Activated T-cell treated with anti-CD3 and anti-CD28 coated beads, Interleukin-2, amount 50 U/mL, for 24 hours (primary cell): ENCODE data around the gene APOC1.
"Not testable (repeated sequence)": the region's sequence is repeated elsewhere in the genome, so short reads cannot be mapped to it uniquely, and the experiment has no call there.

Source experiments
- DNase-seq: peaks from one replicate; pipeline ENCODE4 v3.0.0-alpha.2; 2020
- H3K27ac Mint-ChIP-seq: 2 replicates; pipeline ENCODE4 v1.8.0; 2020; ENCODE audit warnings: mild to moderate bottlenecking, mixed read lengths
- H3K27me3 Mint-ChIP-seq: 2 replicates; pipeline ENCODE4 v1.8.0; 2020; ENCODE audit warnings: mixed read lengths
- H3K36me3 Mint-ChIP-seq: 2 replicates; pipeline ENCODE4 v1.8.0; 2020; ENCODE audit warnings: low read depth, mixed read lengths
- H3K4me1 Mint-ChIP-seq: 2 replicates; pipeline ENCODE4 v1.8.0; 2020; ENCODE audit warnings: low read depth, mixed read lengths
- H3K4me3 Mint-ChIP-seq: 2 replicates; pipeline ENCODE4 v1.8.0; 2020; ENCODE audit warnings: mild to moderate bottlenecking, moderate library complexity, mixed read lengths
- H3K9me3 Mint-ChIP-seq: 2 replicates; pipeline ENCODE4 v1.8.0; 2020; ENCODE audit warnings: mixed read lengths

The APOC1 gene

DNA sequence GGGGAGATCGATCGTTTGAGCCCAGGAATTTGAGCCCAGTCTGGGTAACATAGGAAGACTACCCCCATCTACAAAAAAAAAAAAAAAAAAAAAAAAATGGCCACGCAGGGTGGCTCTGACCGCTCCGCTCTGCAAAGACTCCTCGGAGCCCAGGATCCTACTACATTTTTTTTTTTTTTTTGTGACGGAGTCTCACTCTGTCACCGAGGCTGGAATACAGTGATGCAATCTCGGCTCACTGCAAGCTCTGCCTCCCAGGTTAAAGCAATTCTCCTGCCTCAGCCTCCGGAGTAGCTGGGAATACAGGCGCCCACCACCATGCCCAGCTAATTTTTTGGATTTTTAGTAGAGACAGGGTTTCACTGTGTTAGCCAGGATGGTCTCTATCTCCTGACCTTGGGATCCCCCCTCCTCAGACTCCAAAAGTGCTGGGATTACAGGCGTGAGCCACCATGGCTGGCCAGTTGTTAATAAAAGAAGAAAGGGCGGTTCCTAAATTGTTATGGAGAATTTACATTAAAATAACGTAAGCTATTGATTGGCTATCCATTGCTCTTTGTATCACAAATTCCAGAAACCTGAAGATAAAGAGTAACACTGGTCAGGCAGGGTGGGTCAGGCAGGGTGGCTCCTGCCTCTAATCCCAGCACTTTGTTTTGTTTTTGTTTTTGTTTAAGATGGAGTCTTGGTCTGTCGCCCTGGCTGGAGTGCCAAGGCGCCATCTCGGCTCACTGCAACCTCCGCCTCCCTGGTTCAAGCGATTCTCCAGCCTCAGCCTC is 31.6 kb upstream of the APOC1 start:
- H3K4me1 Mint-ChIP-seq, DNase-seq, H3K27ac Mint-ChIP-seq, H3K9me3 Mint-ChIP-seq, H3K4me3 Mint-ChIP-seq, H3K36me3 Mint-ChIP-seq, H3K27me3 Mint-ChIP-seq: not testable (repeated sequence)

DNA sequence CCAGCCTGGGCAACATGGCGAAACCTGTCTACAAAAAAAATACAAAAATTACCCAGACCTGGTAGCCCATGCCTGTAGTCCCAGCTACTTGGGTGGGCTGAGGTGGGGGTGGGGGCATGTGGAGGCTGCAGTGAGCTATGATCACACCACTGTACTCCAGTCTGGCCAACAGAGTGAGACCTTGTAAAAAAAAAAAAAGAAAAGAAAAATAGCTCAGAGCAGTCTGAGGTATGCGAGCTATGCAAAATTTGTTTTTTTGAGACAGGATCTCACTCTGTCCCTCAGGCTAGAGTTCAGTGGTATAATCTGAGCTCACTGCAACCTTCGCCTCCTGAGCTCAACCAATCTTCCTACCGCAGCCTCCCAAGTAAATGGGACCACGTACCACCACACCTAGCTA is 30.5 kb upstream of the APOC1 start:
- Mint-ChIP-seq H3K36me3 (no peaks in the 10 kb centered on the region), H3K9me3 (no peaks in the 10 kb centered on the region), H3K4me1 (peaks cover under 1% of the 10 kb centered on the region), H3K27me3 (peaks cover 2% of the 10 kb centered on the region), H3K27ac (no peak overlapping the region), H3K4me3 (no peak overlapping the region)
- DNase-seq = no peak

GRCh38 chr19:44884566-44884965 is 29.8 kb upstream of the APOC1 start:
- Mint-ChIP-seq H3K4me3 (no peak overlapping the region), H3K9me3 (peaks cover 2% of the 10 kb centered on the region), H3K27ac (no peak overlapping the region), H3K27me3 (no peaks in the 10 kb centered on the region), H3K36me3 (no peaks in the 10 kb centered on the region), H3K4me1 (peaks cover 4% of the 10 kb centered on the region)
- DNase-seq = no peak

- H3K4me1 Mint-ChIP-seq = peaks cover 11% of the 10 kb centered on the region
- H3K27ac Mint-ChIP-seq = peak overlapping the region; percentile 59
- no peak for DNase-seq
- peaks cover 3% of the 10 kb centered on the region for H3K36me3 Mint-ChIP-seq
- no peak overlapping the region for H3K4me3 Mint-ChIP-seq
- peaks cover 5% of the 10 kb centered on the region for H3K9me3 Mint-ChIP-seq
- H3K27me3 Mint-ChIP-seq = no peaks in the 10 kb centered on the region
These were observed 28.3 kb upstream of the APOC1 start for GRCh38 chr19:44886141-44886540.

- peaks cover 5% of the 10 kb centered on the region for H3K9me3 Mint-ChIP-seq
- DNase-seq = no peak
- peaks cover 14% of the 10 kb centered on the region for H3K36me3 Mint-ChIP-seq
- H3K4me1 Mint-ChIP-seq = peaks cover 22% of the 10 kb centered on the region
- H3K4me3 Mint-ChIP-seq = no peak overlapping the region
- H3K27me3 Mint-ChIP-seq = no peaks in the 10 kb centered on the region
- H3K27ac Mint-ChIP-seq = no peak overlapping the region
These were observed 26.8 kb upstream of the APOC1 start for GRCh38 chr19:44887648-44888047.

DNA sequence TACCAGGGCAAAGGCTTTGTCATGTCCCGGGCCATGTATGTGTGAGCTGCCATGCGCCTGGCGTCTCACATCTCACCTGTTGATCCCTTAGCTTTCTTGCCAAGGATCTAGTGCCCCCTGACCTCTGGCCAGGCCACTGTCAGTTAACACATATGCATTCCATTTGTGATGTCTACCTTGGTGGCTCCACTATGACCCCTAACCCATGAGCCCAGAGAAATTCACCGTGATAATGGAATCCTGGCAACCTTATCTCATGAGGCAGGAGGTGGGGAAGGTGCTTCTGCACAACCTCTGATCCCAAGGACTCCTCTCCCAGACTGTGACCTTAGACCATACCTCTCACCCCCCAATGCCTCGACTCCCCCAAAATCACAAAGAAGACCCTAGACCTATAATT is 26.1 kb upstream of the APOC1 start:
- not testable (repeated sequence) for H3K4me3 Mint-ChIP-seq, H3K27me3 Mint-ChIP-seq, H3K27ac Mint-ChIP-seq, DNase-seq, H3K9me3 Mint-ChIP-seq
- Mint-ChIP-seq H3K36me3 (peaks cover 21% of the 10 kb centered on the region), H3K4me1 (peaks cover 29% of the 10 kb centered on the region)

DNA sequence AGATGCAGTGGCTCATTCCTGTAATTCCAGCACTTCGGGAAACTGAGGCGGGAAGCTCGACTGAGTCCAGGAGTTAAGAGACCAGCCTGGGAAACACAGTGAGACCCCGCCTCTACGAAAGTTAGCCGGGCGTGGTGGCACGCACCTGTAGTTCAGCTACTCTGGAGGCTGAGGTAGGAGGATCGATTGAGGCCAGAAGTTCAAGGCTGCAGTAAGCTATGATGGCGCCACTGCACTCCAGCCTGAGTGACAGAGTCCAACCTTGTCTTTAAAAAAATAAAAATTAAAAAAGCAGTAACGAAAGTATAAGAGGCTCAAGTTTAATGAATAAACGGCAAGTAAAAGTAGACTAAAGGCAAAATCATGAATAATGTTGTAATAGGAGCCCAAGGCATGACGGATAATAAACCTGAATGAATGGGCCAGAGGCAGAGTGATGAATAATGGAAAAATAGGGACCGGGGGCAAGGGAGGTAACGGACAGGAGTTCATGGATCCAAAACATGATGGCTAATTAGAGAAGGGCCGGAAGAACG is 24.5 kb upstream of the APOC1 start:
- Mint-ChIP-seq H3K4me1 (peaks cover 38% of the 10 kb centered on the region), H3K4me3 (peak overlapping the region; percentile 96), H3K27me3 (no peaks in the 10 kb centered on the region), H3K9me3 (peaks cover 5% of the 10 kb centered on the region), H3K27ac (peak overlapping the region; percentile 98), H3K36me3 (peaks cover 36% of the 10 kb centered on the region)
- no peak for DNase-seq

- Mint-ChIP-seq H3K27me3 (no peaks in the 10 kb centered on the region), H3K4me1 (peaks cover 38% of the 10 kb centered on the region), H3K27ac (peak overlapping the region; percentile 98), H3K4me3 (peak overlapping the region; percentile 96), H3K36me3 (peaks cover 42% of the 10 kb centered on the region), H3K9me3 (peaks cover 5% of the 10 kb centered on the region)
- peak; percentile 100 for DNase-seq
These were observed 23.9 kb upstream of the APOC1 start for GRCh38 chr19:44890366-44891015.

GRCh38 chr19:44891016-44891882 is 23.2 kb upstream of the APOC1 start, which contains the start of gene TOMM40:
TSS of gene TOMM40 (plus strand) at chr19:44891254. CDS start at chr19:44891416, 162 bp downstream.
- H3K4me3 Mint-ChIP-seq = peak within 1 kb of the TSS; percentile 96
- peaks cover 49% of the 10 kb centered on the region for H3K36me3 Mint-ChIP-seq
- DNase-seq = no peak
- peak within 1 kb of the TSS; percentile 98 for H3K27ac Mint-ChIP-seq
- H3K27me3 Mint-ChIP-seq = no peaks in the 10 kb centered on the region
- H3K9me3 Mint-ChIP-seq = peaks cover 5% of the 10 kb centered on the region
- H3K4me1 Mint-ChIP-seq = peaks cover 41% of the 10 kb centered on the region

- peaks cover 65% of the 10 kb centered on the region for H3K36me3 Mint-ChIP-seq
- H3K4me1 Mint-ChIP-seq = peaks cover 41% of the 10 kb centered on the region
- H3K9me3 Mint-ChIP-seq = peaks cover 5% of the 10 kb centered on the region
- no peak for DNase-seq
- peak overlapping the region; percentile 96 for H3K27ac Mint-ChIP-seq
- no peaks in the 10 kb centered on the region for H3K27me3 Mint-ChIP-seq
- H3K4me3 Mint-ChIP-seq = peak overlapping the region; percentile 96
These were observed 21.5 kb upstream of the APOC1 start for GRCh38 chr19:44892932-44893331.

DNA sequence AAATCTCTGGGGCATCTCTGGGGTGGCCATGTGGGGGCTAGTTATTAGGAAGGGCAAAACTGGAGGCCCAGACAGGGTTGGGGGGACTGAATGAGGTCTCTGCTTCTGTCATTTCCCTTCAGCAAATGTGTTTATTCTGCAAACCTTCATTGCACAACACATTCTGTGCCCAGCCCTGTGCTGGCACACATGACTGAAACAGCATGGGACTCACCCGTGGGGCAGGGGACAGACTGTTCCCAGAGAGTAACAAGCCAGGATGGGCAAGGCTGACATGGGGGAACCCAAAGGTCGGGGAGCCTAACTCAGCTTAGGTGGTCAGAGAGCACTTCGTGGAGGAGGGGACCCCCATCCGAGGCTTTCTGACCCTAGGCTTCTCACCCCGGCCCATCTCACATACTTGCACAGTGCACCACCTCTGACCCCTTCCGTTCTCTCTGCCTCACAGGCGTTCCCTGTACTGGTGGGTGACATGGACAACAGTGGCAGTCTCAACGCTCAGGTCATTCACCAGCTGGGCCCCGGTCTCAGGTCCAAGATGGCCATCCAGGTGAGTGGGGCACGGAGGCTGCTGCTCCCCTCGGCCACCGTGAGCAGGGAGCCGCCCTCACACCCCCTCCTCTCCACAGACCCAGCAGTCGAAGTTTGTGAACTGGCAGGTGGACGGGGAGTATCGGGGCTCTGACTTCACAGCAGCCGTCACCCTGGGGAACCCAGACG is 20.9 kb upstream of the APOC1 start:
- no peak for DNase-seq
- peak overlapping the region; percentile 96 for H3K27ac Mint-ChIP-seq
- H3K9me3 Mint-ChIP-seq = peaks cover 5% of the 10 kb centered on the region
- peaks cover 70% of the 10 kb centered on the region for H3K36me3 Mint-ChIP-seq
- H3K4me1 Mint-ChIP-seq = peaks cover 41% of the 10 kb centered on the region
- no peaks in the 10 kb centered on the region for H3K27me3 Mint-ChIP-seq
- H3K4me3 Mint-ChIP-seq = peak overlapping the region; percentile 96

- Mint-ChIP-seq H3K27ac (peak overlapping the region; percentile 37), H3K4me3 (no peak overlapping the region), H3K36me3 (peaks cover 70% of the 10 kb centered on the region), H3K27me3 (no peaks in the 10 kb centered on the region), H3K4me1 (peaks cover 40% of the 10 kb centered on the region), H3K9me3 (peaks cover 5% of the 10 kb centered on the region)
- no peak for DNase-seq
These were observed 20.4 kb upstream of the APOC1 start for GRCh38 chr19:44894052-44894400.

- DNase-seq = no peak
- H3K27ac Mint-ChIP-seq = peak overlapping the region; percentile 28
- H3K4me1 Mint-ChIP-seq = peaks cover 34% of the 10 kb centered on the region
- no peaks in the 10 kb centered on the region for H3K27me3 Mint-ChIP-seq
- no peak overlapping the region for H3K4me3 Mint-ChIP-seq
- H3K36me3 Mint-ChIP-seq = peaks cover 80% of the 10 kb centered on the region
- H3K9me3 Mint-ChIP-seq = peaks cover 3% of the 10 kb centered on the region
These were observed 19.5 kb upstream of the APOC1 start for GRCh38 chr19:44894946-44895345.

GRCh38 chr19:44897835-44898234 is 16.6 kb upstream of the APOC1 start:
- no peak overlapping the region for H3K4me3 Mint-ChIP-seq
- H3K36me3 Mint-ChIP-seq = peaks cover 91% of the 10 kb centered on the region
- H3K4me1 Mint-ChIP-seq = peaks cover 20% of the 10 kb centered on the region
- H3K9me3 Mint-ChIP-seq = no peaks in the 10 kb centered on the region
- no peak for DNase-seq
- H3K27me3 Mint-ChIP-seq = no peaks in the 10 kb centered on the region
- H3K27ac Mint-ChIP-seq = no peak overlapping the region
